GM12878 (cell line): ENCODE data around the gene NLGN2. TPM values are rescaled to one million over a fixed set of nuclear protein-coding genes. Genes with fewer than 3 reads are reported as not detected.

Source experiments
- ATAC-seq: fragments of 200-7000 bp; cut with Tn5 transposase; 3 replicates; pipeline ENCODE4 v1.9.1; 2020; ENCODE audit warnings: mild to moderate bottlenecking, moderate library complexity
- BruUV-seq: library from RNA; stranded (reverse); fragments of 400-500 nt; replicated peaks from 2 replicates; lab custom pipeline; 2021; lab: Mats Ljungman, UMichigan
- CTCF ChIA-PET: fragments of 300-600 bp; sonication (Branson Sonifier 250); formaldehyde crosslinking; extraction: SDS; loops from one replicate; lab custom pipeline; 2021; ENCODE audit warnings: inconsistent platforms; lab: Yijun Ruan, JAX
- POLR2A ChIA-PET: fragments of 350-600 bp; formaldehyde crosslinking; extraction: SDS; loops from one replicate; lab custom pipeline; 2021; ENCODE audit warnings: inconsistent platforms; lab: Charles Lee
- RAD21 ChIA-PET: fragments of 300-600 bp; sonication (Branson Sonifier 250); formaldehyde crosslinking; loops from one replicate; lab custom pipeline; 2023; ENCODE audit warnings: antibody characterized with exemption; ENCODE audit not compliant: unreplicated experiment; lab: Charles Lee
- SMC1A ChIA-PET: fragments of 300-600 bp; sonication (Branson Sonifier 250); formaldehyde crosslinking; loops from one replicate; lab custom pipeline; 2023; ENCODE audit not compliant: unreplicated experiment, uncharacterized antibody; lab: Charles Lee
- DNase-seq: peaks from one replicate; pipeline ENCODE4 v3.0.0-alpha.2; 2011; ENCODE audit warnings: low read depth, low spot score
- FAIRE-seq: peaks from 3 replicates; lab custom pipeline; 2011; peaks lifted over from hg19 to GRCh38; lab: Jason Lieb, UNC
- H2AFZ ChIP-seq: 2 replicates; pipeline ENCODE4 v1.6.0; 2011; ENCODE audit warnings: low read depth, low read length, control low read depth; ENCODE audit not compliant: control insufficient read depth
- H3K27ac ChIP-seq: 2 replicates; pipeline ENCODE4 v1.5.1; 2011; ENCODE audit warnings: control low read depth; ENCODE audit not compliant: control insufficient read depth, insufficient read depth
- H3K27me3 ChIP-seq, 2 experiments: replicated peaks in 1 of 2; 2 replicates each; pipeline versions ENCODE4 v1.6.0 to v1.6.1; 2011; ENCODE audit warnings: low read length in 1 of 2; ENCODE audit not compliant: control insufficient read depth in 2 of 2, insufficient read depth in 2 of 2
- H3K36me3 ChIP-seq, 2 experiments: 2 replicates each; pipeline ENCODE4 v1.5.1; 2011; ENCODE audit warnings: low read length in 1 of 2; ENCODE audit not compliant: control insufficient read depth in 2 of 2, insufficient read depth in 2 of 2
- H3K4me1 ChIP-seq: 2 replicates; pipeline ENCODE4 v1.6.1; 2011; ENCODE audit warnings: mild to moderate bottlenecking, low read length, moderate library complexity, mixed read lengths; ENCODE audit not compliant: control insufficient read depth, insufficient read depth
- H3K4me2 ChIP-seq: 2 replicates; pipeline ENCODE4 v1.6.0; 2011; ENCODE audit warnings: control low read depth; ENCODE audit not compliant: control insufficient read depth, insufficient read depth
- H3K4me3 ChIP-seq: fragments of 200-600 bp; sonication (generic); 2 replicates; pipeline ENCODE4 v1.5.1; 2016
- H3K79me2 ChIP-seq: 2 replicates; pipeline ENCODE4 v1.6.0; 2011; ENCODE audit warnings: low read length; ENCODE audit not compliant: control insufficient read depth, insufficient read depth
- H3K9ac ChIP-seq: 2 replicates; pipeline ENCODE4 v1.8.0; 2011; ENCODE audit warnings: low read length, control low read depth, mixed read lengths; ENCODE audit not compliant: control insufficient read depth, insufficient read depth
- H3K9me3 ChIP-seq: replicated peaks from 3 replicates; pipeline ENCODE4 v1.5.1; 2011; ENCODE audit warnings: mild to moderate bottlenecking, low read length; ENCODE audit not compliant: control insufficient read depth, insufficient read depth
- H4K20me1 ChIP-seq: 2 replicates; pipeline ENCODE4 v1.6.0; 2011; ENCODE audit not compliant: control insufficient read depth, insufficient read depth
- ATF7 ChIP-seq: fragments of 450-650 bp; IDR thresholded peaks from 2 replicates; pipeline ENCODE4 v1.6.1; 2016; ENCODE audit warnings: low read depth, mild to moderate bottlenecking
- CREB1 ChIP-seq: IDR thresholded peaks from 2 replicates; pipeline ENCODE4 v1.6.1; 2012; ENCODE audit warnings: low read depth, mild to moderate bottlenecking, inconsistent platforms
- EGR1 ChIP-seq, 2 experiments: IDR thresholded peaks; 1 replicate in 1 of 2; 2 replicates in 1 of 2; pipeline ENCODE4 v1.6.1; 2011 to 2012; ENCODE audit warnings: low read depth in 2 of 2, low read length in 2 of 2, borderline replicate concordance in 1 of 2, mild to moderate bottlenecking in 1 of 2, moderate library complexity in 1 of 2
- HDAC2 ChIP-seq: fragments of 200-600 bp; sonication (generic); IDR thresholded peaks from 2 replicates; pipeline ENCODE4 v1.6.1; 2017
- IKZF1 ChIP-seq: fragments of 450-650 bp; conservative IDR thresholded peaks from 2 replicates; pipeline ENCODE4 v1.6.1; 2017; ENCODE audit warnings: antibody characterized with exemption, mild to moderate bottlenecking
- NR2C1 ChIP-seq: fragments of 450-650 bp; IDR thresholded peaks from 2 replicates; pipeline ENCODE4 v1.6.1; 2017; ENCODE audit warnings: antibody characterized with exemption, mild to moderate bottlenecking, moderate library complexity
- RUNX3 ChIP-seq: IDR thresholded peaks from 2 replicates; pipeline ENCODE4 v1.6.1; 2012; ENCODE audit warnings: low read length, inconsistent platforms
- SREBF2 ChIP-seq: IDR thresholded peaks from 2 replicates; pipeline ENCODE4 v1.6.1; 2012; ENCODE audit warnings: mild to moderate bottlenecking, low read length
- SUZ12 ChIP-seq: fragments of 200-600 bp; sonication (generic); IDR thresholded peaks from one replicate; pipeline ENCODE4 v1.6.1; 2018; ENCODE audit warnings: antibody characterized with exemption, mild to moderate bottlenecking; ENCODE audit not compliant: unreplicated experiment
- ZNF24 ChIP-seq: fragments of 450-650 bp; IDR thresholded peaks from 2 replicates; pipeline ENCODE4 v1.6.1; 2017; ENCODE audit warnings: antibody characterized with exemption, mild to moderate bottlenecking
- WGBS: methylation state at CpG from one replicate; pipeline ENCODE4 v1.1.6; 2016; ENCODE audit warnings: low lambda C conversion rate; ENCODE audit not compliant: insufficient replicate concordance, insufficient coverage; ENCODE audit errors: missing lambda C conversion rate; 5-methylcytosine and 5-hydroxymethylcytosine counted together
- in situ Hi-C: fragments of 300-500 bp; cut with MboI; formaldehyde crosslinking; loops from 9 replicates; pipeline ENCODE4 v1.14.3; 2018; ENCODE audit warnings: mixed read lengths
- intact Hi-C: fragments of 100-400 bp; cut with micrococcal nuclease; formaldehyde crosslinking; loops from one replicate; pipeline ENCODE4 v1.14.2; 2022; ENCODE audit not compliant: unreplicated experiment
- polyA plus RNA-seq, 11 experiments: library from polyadenylated mRNA; depleted of rRNA in 4 of 11; unstranded in 6 of 11; stranded (reverse) in 5 of 11; fragments of >200 nt; fragmentation: Nextera tagmentation in 4 of 11; fragmentation: Illumina TruSeq in 1 of 11; extraction: Ambion mirVana in 4 of 11; extraction: Trizol in 1 of 11; gene quantifications; 1 replicate in 1 of 11; 2 replicates in 10 of 11; pipeline versions ENCODE4 v1.2.1 to v1.2.3, GENCODE V29; 2011 to 2016; ENCODE audit warnings: inconsistent platforms in 2 of 11, missing spikeins in 2 of 11, low read depth in 1 of 11
- total RNA-seq, 4 experiments: library from RNA; depleted of rRNA in 3 of 4; stranded (reverse); fragments of >200 nt in 3 of 4; fragmentation: Illumina TruSeq in 1 of 4; extraction: Trizol in 1 of 4; gene quantifications; 2 replicates each; pipeline versions ENCODE4 v1.2.1 to v1.2.3, GENCODE V29; 2013 to 2021
- TF ChIP-seq, protein P1 (sequence below): IDR thresholded peaks from 2 replicates; pipeline ENCODE4 v1.6.1; 2012; ENCODE audit warnings: low read depth, low read length, improper control_type of control experiment
- TF ChIP-seq, protein P2 (sequence below): fragments of 450-650 bp; formaldehyde crosslinking; IDR thresholded peaks from 2 replicates; pipeline ENCODE4 v1.5.0; 2022; ENCODE audit warnings: mild to moderate bottlenecking, missing genetic modification characterization
- TF ChIP-seq, protein P3 (sequence below): IDR thresholded peaks from 2 replicates; pipeline ENCODE4 v1.6.1; 2011; ENCODE audit warnings: borderline replicate concordance, low read depth, mild to moderate bottlenecking, moderate library complexity, mixed read lengths, low read length; ENCODE audit not compliant: insufficient read depth; ENCODE audit errors: extremely low read length
- TF ChIP-seq, protein P4 (sequence below): fragments of 450-650 bp; conservative IDR thresholded peaks from 2 replicates; pipeline ENCODE4 v1.6.1; 2017; ENCODE audit warnings: mild to moderate bottlenecking, moderate library complexity

Gene NLGN2
- total and polyA plus RNA-seq, 10 of the 15 experiments (the other 5 are each of a cell fraction or from before 2014, with no cell fraction given), result 0.02 to 0.87 (median 0.11) TPM; not detected in 2

DNA sequence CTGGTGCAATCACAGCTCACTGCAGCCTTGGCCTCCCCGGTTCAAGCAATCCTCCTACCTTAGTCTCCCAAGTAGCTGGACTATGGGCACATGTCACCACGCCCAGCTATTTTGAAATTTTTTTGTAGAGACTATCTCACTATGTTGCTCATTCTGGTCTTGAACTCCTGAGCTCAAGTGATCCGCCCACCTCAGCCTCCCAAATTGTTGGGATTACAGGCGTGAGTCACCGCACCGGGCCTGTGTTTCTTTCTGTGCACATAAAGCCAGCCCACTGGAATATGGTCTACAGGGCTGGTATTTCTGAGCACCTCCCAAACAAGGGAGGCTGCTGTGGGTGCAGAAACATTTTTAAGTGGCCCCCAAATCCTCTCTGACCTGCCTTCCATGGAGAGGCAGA, 44.3 kb upstream of the NLGN2 start:
- POLR2A ChIA-PET, result interaction anchor here (0.6 kb wide), 1 partner anchor 118 kb away, joined by 4 read pairs; no protein-coding TSS in a partner anchor
- DNase-seq, result no peak

More for the DNA sequence above, 44.3 kb upstream of the NLGN2 start:
- Histone ChIP-seq H3K36me3 (no peaks in the 10 kb centered on the region), H3K4me1 (no peaks in the 10 kb centered on the region), H3K4me2 (no peak overlapping the region), H3K9ac (no peak overlapping the region), H2AFZ (no peak overlapping the region), H3K4me3 (no peak overlapping the region), H4K20me1 (no peaks in the 10 kb centered on the region), H3K79me2 (no peaks in the 10 kb centered on the region), H3K9me3 (no peaks in the 10 kb centered on the region), H3K27me3 (no peaks in the 10 kb centered on the region), H3K27ac (no peak overlapping the region)
- WGBS, result 51% methylated on average over 6 of the region's 6 CpGs
- no peak for FAIRE-seq
- ChIA-PET RAD21 (interaction anchor here (0.7 kb wide), 1 partner anchor 113 kb away, joined by 3 read pairs; no protein-coding TSS in a partner anchor), CTCF (interaction anchor here (3.5 kb wide), 1 partner anchor 9 kb away, joined by 15 read pairs; no protein-coding TSS in a partner anchor), SMC1A (no interaction called here)
- BruUV-seq, result no TSS peak
- TF ChIP-seq EGR1 (IDR thresholded peaks at IDR 0.05; ENCODE audit: borderline replicate concordance in 1 of 2, low read depth in 2 of 2, low read length in 2 of 2), result no peak
- TF ChIP-seq, protein P1, sequence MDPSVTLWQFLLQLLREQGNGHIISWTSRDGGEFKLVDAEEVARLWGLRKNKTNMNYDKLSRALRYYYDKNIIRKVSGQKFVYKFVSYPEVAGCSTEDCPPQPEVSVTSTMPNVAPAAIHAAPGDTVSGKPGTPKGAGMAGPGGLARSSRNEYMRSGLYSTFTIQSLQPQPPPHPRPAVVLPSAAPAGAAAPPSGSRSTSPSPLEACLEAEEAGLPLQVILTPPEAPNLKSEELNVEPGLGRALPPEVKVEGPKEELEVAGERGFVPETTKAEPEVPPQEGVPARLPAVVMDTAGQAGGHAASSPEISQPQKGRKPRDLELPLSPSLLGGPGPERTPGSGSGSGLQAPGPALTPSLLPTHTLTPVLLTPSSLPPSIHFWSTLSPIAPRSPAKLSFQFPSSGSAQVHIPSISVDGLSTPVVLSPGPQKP, result no peak
- TF ChIP-seq RUNX3, result no peak
- TF ChIP-seq, protein P2, sequence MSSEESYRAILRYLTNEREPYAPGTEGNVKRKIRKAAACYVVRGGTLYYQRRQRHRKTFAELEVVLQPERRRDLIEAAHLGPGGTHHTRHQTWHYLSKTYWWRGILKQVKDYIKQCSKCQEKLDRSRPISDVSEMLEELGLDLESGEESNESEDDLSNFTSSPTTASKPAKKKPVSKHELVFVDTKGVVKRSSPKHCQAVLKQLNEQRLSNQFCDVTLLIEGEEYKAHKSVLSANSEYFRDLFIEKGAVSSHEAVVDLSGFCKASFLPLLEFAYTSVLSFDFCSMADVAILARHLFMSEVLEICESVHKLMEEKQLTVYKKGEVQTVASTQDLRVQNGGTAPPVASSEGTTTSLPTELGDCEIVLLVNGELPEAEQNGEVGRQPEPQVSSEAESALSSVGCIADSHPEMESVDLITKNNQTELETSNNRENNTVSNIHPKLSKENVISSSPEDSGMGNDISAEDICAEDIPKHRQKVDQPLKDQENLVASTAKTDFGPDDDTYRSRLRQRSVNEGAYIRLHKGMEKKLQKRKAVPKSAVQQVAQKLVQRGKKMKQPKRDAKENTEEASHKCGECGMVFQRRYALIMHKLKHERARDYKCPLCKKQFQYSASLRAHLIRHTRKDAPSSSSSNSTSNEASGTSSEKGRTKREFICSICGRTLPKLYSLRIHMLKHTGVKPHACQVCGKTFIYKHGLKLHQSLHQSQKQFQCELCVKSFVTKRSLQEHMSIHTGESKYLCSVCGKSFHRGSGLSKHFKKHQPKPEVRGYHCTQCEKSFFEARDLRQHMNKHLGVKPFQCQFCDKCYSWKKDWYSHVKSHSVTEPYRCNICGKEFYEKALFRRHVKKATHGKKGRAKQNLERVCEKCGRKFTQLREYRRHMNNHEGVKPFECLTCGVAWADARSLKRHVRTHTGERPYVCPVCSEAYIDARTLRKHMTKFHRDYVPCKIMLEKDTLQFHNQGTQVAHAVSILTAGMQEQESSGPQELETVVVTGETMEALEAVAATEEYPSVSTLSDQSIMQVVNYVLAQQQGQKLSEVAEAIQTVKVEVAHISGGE (CRISPR knock-in tag), result no peak
- no peak for TF ChIP-seq ATF7
- no peak for TF ChIP-seq SUZ12
- TF ChIP-seq HDAC2, result no peak
- TF ChIP-seq IKZF1, result no peak
- TF ChIP-seq, protein P3, sequence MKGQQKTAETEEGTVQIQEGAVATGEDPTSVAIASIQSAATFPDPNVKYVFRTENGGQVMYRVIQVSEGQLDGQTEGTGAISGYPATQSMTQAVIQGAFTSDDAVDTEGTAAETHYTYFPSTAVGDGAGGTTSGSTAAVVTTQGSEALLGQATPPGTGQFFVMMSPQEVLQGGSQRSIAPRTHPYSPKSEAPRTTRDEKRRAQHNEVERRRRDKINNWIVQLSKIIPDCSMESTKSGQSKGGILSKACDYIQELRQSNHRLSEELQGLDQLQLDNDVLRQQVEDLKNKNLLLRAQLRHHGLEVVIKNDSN, result no peak
- TF ChIP-seq, protein P4, sequence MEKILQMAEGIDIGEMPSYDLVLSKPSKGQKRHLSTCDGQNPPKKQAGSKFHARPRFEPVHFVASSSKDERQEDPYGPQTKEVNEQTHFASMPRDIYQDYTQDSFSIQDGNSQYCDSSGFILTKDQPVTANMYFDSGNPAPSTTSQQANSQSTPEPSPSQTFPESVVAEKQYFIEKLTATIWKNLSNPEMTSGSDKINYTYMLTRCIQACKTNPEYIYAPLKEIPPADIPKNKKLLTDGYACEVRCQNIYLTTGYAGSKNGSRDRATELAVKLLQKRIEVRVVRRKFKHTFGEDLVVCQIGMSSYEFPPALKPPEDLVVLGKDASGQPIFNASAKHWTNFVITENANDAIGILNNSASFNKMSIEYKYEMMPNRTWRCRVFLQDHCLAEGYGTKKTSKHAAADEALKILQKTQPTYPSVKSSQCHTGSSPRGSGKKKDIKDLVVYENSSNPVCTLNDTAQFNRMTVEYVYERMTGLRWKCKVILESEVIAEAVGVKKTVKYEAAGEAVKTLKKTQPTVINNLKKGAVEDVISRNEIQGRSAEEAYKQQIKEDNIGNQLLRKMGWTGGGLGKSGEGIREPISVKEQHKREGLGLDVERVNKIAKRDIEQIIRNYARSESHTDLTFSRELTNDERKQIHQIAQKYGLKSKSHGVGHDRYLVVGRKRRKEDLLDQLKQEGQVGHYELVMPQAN, result no peak
- TF ChIP-seq CREB1, result no peak
- no peak for TF ChIP-seq NR2C1
- TF ChIP-seq SREBF2, result no peak
- TF ChIP-seq ZNF24, result no peak
- ATAC-seq, result no peak
- intact Hi-C loops, result no loop called here
- in situ Hi-C loops, result no loop called here
